ENCODE measurements around the gene TTI1.
"Not testable (repeated sequence)": the region's sequence is repeated elsewhere in the genome, so short reads cannot be mapped to it uniquely, and the experiment has no call there.

The TTI1 gene

GRCh38 chr20:38052870-38053269 lies 19.6 kb upstream of the TTI1 start:
- no peak for DNase-seq

- DNase-seq = no peak
These were observed 17.4 kb upstream of the TTI1 start for GRCh38 chr20:38050686-38051085.

- DNase-seq = no peak
These were observed 16.5 kb upstream of the TTI1 start for GRCh38 chr20:38049800-38050199.

GRCh38 chr20:38046572-38046971 lies 13.3 kb upstream of the TTI1 start:
- no peak for DNase-seq

- no peak for DNase-seq
These were observed 11.4 kb upstream of the TTI1 start for GRCh38 chr20:38044685-38045084.

- peak in 1 of 4 experiments; percentile 8 for DNase-seq
These were observed 10.4 kb upstream of the TTI1 start for GRCh38 chr20:38043512-38044300.

GRCh38 chr20:38040276-38040675 lies 7.0 kb upstream of the TTI1 start:
- no peak for DNase-seq

GRCh38 chr20:38036366-38036765 lies 3.1 kb upstream of the TTI1 start:
- DNase-seq = no peak

- no peak for DNase-seq
These were observed 1.7 kb upstream of the TTI1 start for GRCh38 chr20:38034961-38035360.

GRCh38 chr20:38034108-38034649 lies 923 bp upstream of the TTI1 start:
- no peak for DNase-seq

- DNase-seq = peak in 2 of 4 experiments; percentile 41 to 67
These were observed 499 bp downstream of the TTI1 start for GRCh38 chr20:38032585-38033329.

- no peak for DNase-seq
These were observed 1.3 kb downstream of the TTI1 start for GRCh38 chr20:38031957-38032356.

GRCh38 chr20:38029453-38029852 lies 3.8 kb downstream of the TTI1 start:
- DNase-seq = no peak

GRCh38 chr20:38024496-38024895 lies 8.8 kb downstream of the TTI1 start:
- no peak for DNase-seq

GRCh38 chr20:38023181-38024001 lies 9.9 kb downstream of the TTI1 start:
- no peak for DNase-seq

GRCh38 chr20:38021087-38021772 lies 12.0 kb downstream of the TTI1 start:
- DNase-seq = no peak

- DNase-seq = no peak
These were observed 14.9 kb downstream of the TTI1 start for GRCh38 chr20:38018385-38018784.

GRCh38 chr20:38017959-38018358 lies 15.3 kb downstream of the TTI1 start:
- no peak for DNase-seq

- DNase-seq = no peak
These were observed 19.4 kb downstream of the TTI1 start for GRCh38 chr20:38013887-38014286.

- no peak for DNase-seq
These were observed 20.9 kb downstream of the TTI1 start for GRCh38 chr20:38012332-38012731.

GRCh38 chr20:38011696-38012095 lies 21.6 kb downstream of the TTI1 start:
- no peak for DNase-seq

GRCh38 chr20:38009416-38009815 lies 23.8 kb downstream of the TTI1 start:
- DNase-seq = not testable (repeated sequence)

Measured in activated CD4-positive, CD25-positive, alpha-beta regulatory T cell (primary cell).